ENCODE measurements around the gene GTPBP2.
A peak's percentile ranks its signal among the peaks of the same experiment; 100 is the strongest.

Gene GTPBP2

GRCh38 chr6:43671801-43672690 is 43.0 kb upstream of the GTPBP2 start:
- no peak for TF ChIP-seq CTCF (IDR thresholded peaks at IDR 0.05)

GRCh38 chr6:43671011-43671800 is 42.1 kb upstream of the GTPBP2 start:
- TF ChIP-seq CTCF (IDR thresholded peaks at IDR 0.05), result no peak

GRCh38 chr6:43670623-43670986 is 41.5 kb upstream of the GTPBP2 start:
- TF ChIP-seq CTCF (IDR thresholded peaks at IDR 0.05), result no peak

GRCh38 chr6:43669922-43670622 is 41.0 kb upstream of the GTPBP2 start:
- no peak for TF ChIP-seq CTCF (IDR thresholded peaks at IDR 0.05)

GRCh38 chr6:43669050-43669921 is 40.2 kb upstream of the GTPBP2 start:
- TF ChIP-seq CTCF (IDR thresholded peaks at IDR 0.05), result no peak

- peak; percentile 47; the same call in 1 of the 2 replicates for TF ChIP-seq CTCF (IDR thresholded peaks at IDR 0.05)
Measured at GRCh38 chr6:43668151-43669028, 39.3 kb upstream of the GTPBP2 start.

Data from LNCAP (cell line).